GM23338 (cell line): ENCODE measurements around the gene NFATC3.
"Not testable (repeated sequence)": the region's sequence is repeated elsewhere in the genome, so short reads cannot be mapped to it uniquely, and the experiment has no call there.

Experiments used
- EZH2 ChIP-seq: fragments of 200-600 bp; sonication (generic); IDR thresholded peaks from one replicate; pipeline ENCODE4 v1.8.0; 2017; ENCODE audit warnings: antibody characterized with exemption, mild to moderate bottlenecking, low read depth; ENCODE audit not compliant: unreplicated experiment
- EZH2phosphoT487 ChIP-seq: fragments of 200-600 bp; sonication (generic); IDR thresholded peaks from one replicate; pipeline ENCODE4 v1.8.1; 2018; ENCODE audit warnings: antibody characterized with exemption; ENCODE audit not compliant: unreplicated experiment
- TF ChIP-seq, protein P1 (sequence below), 2 experiments: fragments of 200-600 bp in 1 of 2; sonication (generic) in 1 of 2; conservative IDR thresholded peaks; 2 replicates each; pipeline versions ENCODE4 v1.5.1 to v1.6.1; 2016 to 2017; ENCODE audit warnings: antibody characterized with exemption in 2 of 2, low read depth in 2 of 2, mild to moderate bottlenecking in 2 of 2, moderate library complexity in 1 of 2

DNA sequence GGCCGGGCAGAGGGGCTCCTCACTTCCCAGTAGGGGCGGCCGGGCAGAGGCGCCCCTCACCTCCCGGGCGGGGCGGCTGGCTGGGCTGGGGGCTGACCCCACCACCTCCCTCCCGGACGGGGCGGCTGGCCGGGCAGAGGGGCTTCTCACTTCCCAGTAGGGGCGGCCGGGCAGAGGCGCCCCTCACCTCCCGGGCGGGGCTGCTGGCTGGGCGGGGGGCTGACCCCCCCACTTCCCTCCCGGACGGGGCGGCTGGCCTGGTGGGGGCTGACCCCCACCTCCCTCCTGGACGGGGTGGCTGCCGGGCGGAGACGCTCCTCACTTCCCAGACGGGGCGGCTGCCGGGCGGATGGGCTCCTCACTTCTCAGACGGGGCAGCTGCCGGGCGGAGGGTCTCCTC is 78.1 kb downstream of the NFATC3 start:
- TF ChIP-seq EZH2, EZH2phosphoT487: not testable (repeated sequence)
- TF ChIP-seq, protein P1, sequence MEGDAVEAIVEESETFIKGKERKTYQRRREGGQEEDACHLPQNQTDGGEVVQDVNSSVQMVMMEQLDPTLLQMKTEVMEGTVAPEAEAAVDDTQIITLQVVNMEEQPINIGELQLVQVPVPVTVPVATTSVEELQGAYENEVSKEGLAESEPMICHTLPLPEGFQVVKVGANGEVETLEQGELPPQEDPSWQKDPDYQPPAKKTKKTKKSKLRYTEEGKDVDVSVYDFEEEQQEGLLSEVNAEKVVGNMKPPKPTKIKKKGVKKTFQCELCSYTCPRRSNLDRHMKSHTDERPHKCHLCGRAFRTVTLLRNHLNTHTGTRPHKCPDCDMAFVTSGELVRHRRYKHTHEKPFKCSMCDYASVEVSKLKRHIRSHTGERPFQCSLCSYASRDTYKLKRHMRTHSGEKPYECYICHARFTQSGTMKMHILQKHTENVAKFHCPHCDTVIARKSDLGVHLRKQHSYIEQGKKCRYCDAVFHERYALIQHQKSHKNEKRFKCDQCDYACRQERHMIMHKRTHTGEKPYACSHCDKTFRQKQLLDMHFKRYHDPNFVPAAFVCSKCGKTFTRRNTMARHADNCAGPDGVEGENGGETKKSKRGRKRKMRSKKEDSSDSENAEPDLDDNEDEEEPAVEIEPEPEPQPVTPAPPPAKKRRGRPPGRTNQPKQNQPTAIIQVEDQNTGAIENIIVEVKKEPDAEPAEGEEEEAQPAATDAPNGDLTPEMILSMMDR (conservative IDR thresholded peaks at IDR 0.05; ENCODE audit: low read depth in 2 of 2), result not testable (repeated sequence)
